ENCODE data around the gene DCAF7. TPM values are rescaled to one million over a fixed set of nuclear protein-coding genes. Genes with fewer than 3 reads are reported as not detected.

The DCAF7 gene
- total RNA-seq, 1 experiment from 2014 or later: 47.4 TPM

GRCh38 chr17:63588797-63589196 lies 38.5 kb downstream of the DCAF7 start:
- no peak for DNase-seq (ENCODE audit: low spot score)

GRCh38 chr17:63589646-63590045 lies 39.4 kb downstream of the DCAF7 start:
- no peak for DNase-seq (ENCODE audit: low spot score)

GRCh38 chr17:63592797-63593196 lies 42.5 kb downstream of the DCAF7 start:
- DNase-seq (ENCODE audit: low spot score): no peak

- no peak for DNase-seq (ENCODE audit: low spot score)
Observed at GRCh38 chr17:63595132-63595531, 44.9 kb downstream of the DCAF7 start.

- no peak for DNase-seq (ENCODE audit: low spot score)
Observed at GRCh38 chr17:63596856-63597586, 46.7 kb downstream of the DCAF7 start.

- no peak for DNase-seq (ENCODE audit: low spot score)
Observed at GRCh38 chr17:63598281-63598680, 48.0 kb downstream of the DCAF7 start.

GRCh38 chr17:63600569-63601438 lies 50.5 kb downstream of the DCAF7 start, which contains the start of gene TACO1:
TACO1 (plus strand) TSS chr17:63600895; CDS start chr17:63601084, 189 bp downstream.
- DNase-seq (ENCODE audit: low spot score): peak; percentile 74

GRCh38 chr17:63601439-63602371 lies 51.4 kb downstream of the DCAF7 start:
- peak; percentile 17 for DNase-seq (ENCODE audit: low spot score)

- no peak for DNase-seq (ENCODE audit: low spot score)
Observed at GRCh38 chr17:63609816-63610573, 59.7 kb downstream of the DCAF7 start.

- DNase-seq (ENCODE audit: low spot score): no peak
Observed at GRCh38 chr17:63610854-63611253, 60.6 kb downstream of the DCAF7 start.

GRCh38 chr17:63611354-63611753 lies 61.1 kb downstream of the DCAF7 start:
- no peak for DNase-seq (ENCODE audit: low spot score)

- DNase-seq (ENCODE audit: low spot score): no peak
Observed at GRCh38 chr17:63613663-63614062, 63.4 kb downstream of the DCAF7 start.

GRCh38 chr17:63621229-63621683 lies 71.0 kb downstream of the DCAF7 start:
- no peak for DNase-seq (ENCODE audit: low spot score)

GRCh38 chr17:63621684-63622573 lies 71.7 kb downstream of the DCAF7 start, which contains the start of gene MAP3K3:
MAP3K3 (plus strand) TSS chr17:63622417; CDS start chr17:63622760, 343 bp downstream.
- DNase-seq (ENCODE audit: low spot score): peak; percentile 100

GRCh38 chr17:63622574-63623390 lies 72.5 kb downstream of the DCAF7 start:
- peak; percentile 27 for DNase-seq (ENCODE audit: low spot score)

GRCh38 chr17:63623786-63624530 lies 73.7 kb downstream of the DCAF7 start:
- DNase-seq (ENCODE audit: low spot score): no peak

- no peak for DNase-seq (ENCODE audit: low spot score)
Observed at GRCh38 chr17:63624531-63624880, 74.2 kb downstream of the DCAF7 start.

- no peak for DNase-seq (ENCODE audit: low spot score)
Observed at GRCh38 chr17:63626551-63627180, 76.4 kb downstream of the DCAF7 start.

Measured in A172 (cell line).